ENCODE results near the gene PTOV1.

PTOV1 gene

DNA sequence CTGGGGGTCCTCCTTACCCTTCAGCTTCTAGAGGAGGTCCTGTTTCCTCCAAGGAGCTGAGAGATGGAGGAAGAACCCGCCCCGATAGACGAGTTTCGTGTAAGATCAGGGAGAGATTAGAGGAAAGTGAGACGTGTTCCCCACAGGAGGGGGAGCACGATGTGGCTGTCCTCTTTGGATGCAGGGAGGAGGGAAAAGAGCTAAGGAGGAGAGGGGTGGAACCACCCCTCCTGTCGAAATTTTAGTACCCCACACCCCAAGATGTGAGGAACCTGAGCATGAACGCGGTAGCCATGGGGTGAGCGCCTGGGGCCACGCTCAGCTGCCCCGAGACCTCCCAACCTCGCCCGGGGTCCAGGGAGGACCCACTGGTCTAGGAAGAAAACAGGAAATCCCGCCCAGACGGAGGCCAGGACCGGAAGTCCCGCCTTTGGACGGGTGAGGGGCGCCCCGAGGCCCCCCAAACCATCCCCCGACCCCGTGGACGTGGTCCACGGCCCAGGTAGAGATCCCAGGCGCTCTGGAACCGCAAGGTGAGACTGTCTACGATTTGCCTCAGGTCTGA, 25.0 kb downstream of the PTOV1 start:
- 0% methylated on average over 24 of the region's 28 CpGs for WGBS (ENCODE audit: insufficient coverage)
- peaks cover 0 to 40% (median 28%) of the 10 kb centered on the region in 4 experiments for H3K4me1 ChIP-seq (ENCODE audit: control extremely low read depth in 1 of 4, control insufficient read depth in 4 of 4, insufficient read depth in 4 of 4, low read length in 3 of 4)
- peak; percentile 52 to 62 (median 61) for DNase-seq
- H3K27me3 ChIP-seq (replicated peaks in 2 of 5; ENCODE audit: control insufficient read depth in 4 of 5, insufficient read depth in 5 of 5, low read length in 4 of 5): no peaks in the 10 kb centered on the region
- peak overlapping the region; percentile 99 to 100 for H3K27ac ChIP-seq (ENCODE audit: insufficient read depth in 1 of 2, low read depth in 1 of 2, low read length in 2 of 2, poor library complexity in 1 of 2, severe bottlenecking in 2 of 2)
- H3K36me3 ChIP-seq (ENCODE audit: control insufficient read depth in 4 of 4, insufficient read depth in 4 of 4, low read length in 3 of 4): peaks cover 6 to 40% (median 27%) of the 10 kb centered on the region in 4 experiments
- POLR2A ChIA-PET: interaction anchor here (0.6 to 2.3 kb wide), 8 partner anchors 10 to 1238 kb away, joined by 3 to 15 read pairs (median 4); partner anchors contain the start of genes ATF5, NUP62, PTOV1 and RCN3
- peak overlapping the region; percentile 68 to 100 (median 100) for H3K4me3 ChIP-seq (ENCODE audit: control insufficient read depth in 1 of 7, extremely low read depth in 1 of 7, insufficient read depth in 4 of 7, low read depth in 2 of 7, low read length in 6 of 7)
- CTCF ChIA-PET: interaction anchor here (0.9 to 2.5 kb wide), 3 partner anchors 11 to 65 kb away, joined by 3 to 8 read pairs (median 4); no protein-coding TSS in a partner anchor
- H3K9me3 ChIP-seq (ENCODE audit: control extremely low read depth in 1 of 5, control insufficient read depth in 4 of 5, insufficient read depth in 2 of 5, low read depth in 1 of 5, low read length in 4 of 5): no peaks in the 10 kb centered on the region

GRCh38 chr19:49876422-49877019, 25.6 kb downstream of the PTOV1 start:
- Histone ChIP-seq H3K4me3 (ENCODE audit: control insufficient read depth in 1 of 7, extremely low read depth in 1 of 7, insufficient read depth in 4 of 7, low read depth in 2 of 7, low read length in 6 of 7) (peak overlapping the region; percentile 68 to 100 (median 100)), H3K27me3 (replicated peaks in 2 of 5; ENCODE audit: control insufficient read depth in 4 of 5, insufficient read depth in 5 of 5, low read length in 4 of 5) (no peaks in the 10 kb centered on the region), H3K9me3 (ENCODE audit: control extremely low read depth in 1 of 5, control insufficient read depth in 4 of 5, insufficient read depth in 2 of 5, low read depth in 1 of 5, low read length in 4 of 5) (no peaks in the 10 kb centered on the region), H3K4me1 (ENCODE audit: control extremely low read depth in 1 of 4, control insufficient read depth in 4 of 4, insufficient read depth in 4 of 4, low read length in 3 of 4) (peaks cover 0 to 35% (median 27%) of the 10 kb centered on the region in 4 experiments), H3K36me3 (ENCODE audit: control insufficient read depth in 4 of 4, insufficient read depth in 4 of 4, low read length in 3 of 4) (peaks cover 6 to 40% (median 28%) of the 10 kb centered on the region in 4 experiments), H3K27ac (ENCODE audit: insufficient read depth in 1 of 2, low read depth in 1 of 2, low read length in 2 of 2, poor library complexity in 1 of 2, severe bottlenecking in 2 of 2) (peak overlapping the region; percentile 99 to 100)
- WGBS (ENCODE audit: insufficient coverage): 0% methylated on average over 43 of the region's 46 CpGs
- ChIA-PET CTCF (interaction anchor here (1.1 to 2.5 kb wide), 2 partner anchors 26 to 65 kb away, joined by 3 to 8 read pairs; no protein-coding TSS in a partner anchor), POLR2A (interaction anchor here (0.6 to 2.3 kb wide), 14 partner anchors 7 to 1239 kb away, joined by 3 to 15 read pairs (median 4); partner anchors contain the start of genes ATF5, NUP62, PNKP and PTOV1)
- DNase-seq: peak; percentile 99 to 100 (median 100)

DNA sequence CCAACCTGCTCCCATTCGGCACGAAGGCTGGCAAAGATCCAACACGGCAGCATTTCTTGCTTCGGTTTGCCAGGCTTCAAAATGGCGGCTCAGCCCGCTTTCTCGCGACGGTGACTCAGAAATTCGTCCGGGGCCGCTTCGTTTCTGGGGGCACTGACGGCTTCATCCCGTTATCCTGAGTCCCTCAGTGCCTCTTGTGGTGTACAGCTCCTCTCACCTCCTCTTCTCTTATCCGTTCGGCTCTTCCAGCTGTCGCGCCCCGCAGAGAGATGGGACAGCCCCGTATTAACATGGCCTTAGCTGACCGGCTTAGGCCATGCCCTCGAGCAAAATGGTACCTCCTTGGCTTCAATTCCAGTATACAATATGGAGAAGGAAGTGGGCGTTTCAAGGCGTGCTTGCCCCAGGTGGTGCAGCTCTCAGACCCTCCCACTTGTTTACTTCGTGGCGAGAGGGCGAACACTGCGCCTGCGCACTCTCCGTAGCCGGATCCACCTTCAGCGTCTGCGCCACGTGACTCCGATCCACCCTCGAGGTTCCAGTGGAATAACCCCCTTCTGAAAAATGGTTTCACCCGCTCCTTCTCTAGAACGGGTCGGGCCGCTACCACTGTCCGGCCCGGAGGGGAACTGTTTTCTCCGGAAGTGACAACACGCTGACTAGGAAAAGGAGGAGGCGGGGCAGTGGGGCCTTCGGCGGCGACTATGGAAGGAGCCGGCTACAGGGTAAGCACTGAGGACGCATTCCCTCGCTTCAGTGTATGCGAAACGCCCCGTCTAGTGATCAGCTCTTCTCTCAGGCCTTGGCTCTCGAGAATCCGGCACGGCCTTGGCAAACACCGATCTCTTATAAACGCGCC, 26.3 kb downstream of the PTOV1 start, which contains the start of the genes AKT1S1 and TBC1D17:
Gene AKT1S1 (minus strand): TSS at position 336 of the 859 bp plus-strand sequence. CDS start 4,060 bp downstream, outside the sequence.
Gene TBC1D17 (plus strand): TSS at position 683 of the 859 bp plus-strand sequence. CDS start 22 bp downstream, at position 705.
- ChIA-PET CTCF (interaction anchor here (0.6 to 2.5 kb wide), 2 partner anchors 8 to 66 kb away, joined by 3 to 8 read pairs; no protein-coding TSS in a partner anchor), POLR2A (interaction anchor here (0.6 to 2.3 kb wide), 11 partner anchors 8 to 381 kb away, joined by 3 to 15 read pairs (median 3); partner anchors contain the start of genes ATF5, FUZ, NUP62 and PNKP)
- no peaks in the 10 kb centered on the region for H3K27me3 ChIP-seq (replicated peaks in 2 of 5; ENCODE audit: control insufficient read depth in 4 of 5, insufficient read depth in 5 of 5, low read length in 4 of 5)
- DNase-seq: peak; percentile 100
- peaks cover 0 to 27% (median 22%) of the 10 kb centered on the region in 4 experiments for H3K4me1 ChIP-seq (ENCODE audit: control extremely low read depth in 1 of 4, control insufficient read depth in 4 of 4, insufficient read depth in 4 of 4, low read length in 3 of 4)
- H3K9me3 ChIP-seq (ENCODE audit: control extremely low read depth in 1 of 5, control insufficient read depth in 4 of 5, insufficient read depth in 2 of 5, low read depth in 1 of 5, low read length in 4 of 5): no peaks in the 10 kb centered on the region
- H3K36me3 ChIP-seq (ENCODE audit: control insufficient read depth in 4 of 4, insufficient read depth in 4 of 4, low read length in 3 of 4): peaks cover 6 to 46% (median 31%) of the 10 kb centered on the region in 4 experiments
- under 1% methylated on average over 61 of the region's 61 CpGs for WGBS (ENCODE audit: insufficient coverage)
- peak within 1 kb of the TSS; percentile 99 to 100 for H3K27ac ChIP-seq (ENCODE audit: insufficient read depth in 1 of 2, low read depth in 1 of 2, low read length in 2 of 2, poor library complexity in 1 of 2, severe bottlenecking in 2 of 2)
- H3K4me3 ChIP-seq (ENCODE audit: control insufficient read depth in 1 of 7, extremely low read depth in 1 of 7, insufficient read depth in 4 of 7, low read depth in 2 of 7, low read length in 6 of 7): peak within 1 kb of the TSS; percentile 68 to 100 (median 100)

GRCh38 chr19:49877879-49878743, 27.2 kb downstream of the PTOV1 start:
- peak; percentile 97 to 99 (median 99) for DNase-seq
- WGBS (ENCODE audit: insufficient coverage): 14% methylated on average over 36 of the region's 41 CpGs
- H3K36me3 ChIP-seq (ENCODE audit: control insufficient read depth in 4 of 4, insufficient read depth in 4 of 4, low read length in 3 of 4): peaks cover 6 to 55% (median 35%) of the 10 kb centered on the region in 4 experiments
- H3K27me3 ChIP-seq (replicated peaks in 2 of 5; ENCODE audit: control insufficient read depth in 4 of 5, insufficient read depth in 5 of 5, low read length in 4 of 5): no peaks in the 10 kb centered on the region
- ChIA-PET POLR2A (interaction anchor here (0.7 to 2.3 kb wide), 6 partner anchors 9 to 65 kb away, joined by 3 to 15 read pairs (median 3); partner anchors contain the start of genes ATF5, FUZ, NUP62 and PTOV1), CTCF (interaction anchor here (0.6 to 1.9 kb wide), 2 partner anchors 9 to 13 kb away, joined by 3 to 6 read pairs; no protein-coding TSS in a partner anchor)
- H3K4me1 ChIP-seq (ENCODE audit: control extremely low read depth in 1 of 4, control insufficient read depth in 4 of 4, insufficient read depth in 4 of 4, low read length in 3 of 4): peaks cover 0 to 26% (median 20%) of the 10 kb centered on the region in 4 experiments
- peak overlapping the region; percentile 60 to 100 (median 100) for H3K4me3 ChIP-seq (ENCODE audit: control insufficient read depth in 1 of 7, extremely low read depth in 1 of 7, insufficient read depth in 4 of 7, low read depth in 2 of 7, low read length in 6 of 7)
- H3K27ac ChIP-seq (ENCODE audit: insufficient read depth in 1 of 2, low read depth in 1 of 2, low read length in 2 of 2, poor library complexity in 1 of 2, severe bottlenecking in 2 of 2): peak overlapping the region; percentile 99 to 100
- H3K9me3 ChIP-seq (ENCODE audit: control extremely low read depth in 1 of 5, control insufficient read depth in 4 of 5, insufficient read depth in 2 of 5, low read depth in 1 of 5, low read length in 4 of 5): peaks cover 0 to 4% (median 0%) of the 10 kb centered on the region in 5 experiments

- CTCF ChIA-PET: interaction anchor here (1.9 kb wide), 1 partner anchor 13 kb away, joined by 6 read pairs; no protein-coding TSS in a partner anchor
- POLR2A ChIA-PET: interaction anchor here (0.7 kb wide), 1 partner anchor 10 kb away, joined by 3 read pairs; no protein-coding TSS in a partner anchor
- 92% methylated on average over 9 of the region's 9 CpGs for WGBS (ENCODE audit: insufficient coverage)
- H3K9me3 ChIP-seq (ENCODE audit: control extremely low read depth in 1 of 5, control insufficient read depth in 4 of 5, insufficient read depth in 2 of 5, low read depth in 1 of 5, low read length in 4 of 5): peaks cover 0 to 6% (median 0%) of the 10 kb centered on the region in 5 experiments
- no peaks in the 10 kb centered on the region for H3K27me3 ChIP-seq (replicated peaks in 2 of 5; ENCODE audit: control insufficient read depth in 4 of 5, insufficient read depth in 5 of 5, low read length in 4 of 5)
- no peak overlapping the region for H3K27ac ChIP-seq (ENCODE audit: insufficient read depth in 1 of 2, low read depth in 1 of 2, low read length in 2 of 2, poor library complexity in 1 of 2, severe bottlenecking in 2 of 2)
- H3K4me3 ChIP-seq (ENCODE audit: control insufficient read depth in 1 of 7, extremely low read depth in 1 of 7, insufficient read depth in 4 of 7, low read depth in 2 of 7, low read length in 6 of 7): peak overlapping the region in 5 of 7 experiments; percentile 95 to 100 (median 100)
- H3K36me3 ChIP-seq (ENCODE audit: control insufficient read depth in 4 of 4, insufficient read depth in 4 of 4, low read length in 3 of 4): peaks cover 6 to 57% (median 40%) of the 10 kb centered on the region in 4 experiments
- H3K4me1 ChIP-seq (ENCODE audit: control extremely low read depth in 1 of 4, control insufficient read depth in 4 of 4, insufficient read depth in 4 of 4, low read length in 3 of 4): peaks cover 0 to 26% (median 20%) of the 10 kb centered on the region in 4 experiments
- DNase-seq: no peak
These were observed 27.7 kb downstream of the PTOV1 start for GRCh38 chr19:49878744-49879070.

All from common myeloid progenitor, CD34-positive (primary cell).